OCI-M2 (cell line): Measurements from ENCODE around the gene R3HDM2.
"Not testable (repeated sequence)": the region's sequence is repeated elsewhere in the genome, so short reads cannot be mapped to it uniquely, and the experiment has no call there.

Experiments used
- DNase-seq: peaks from one replicate; lab custom pipeline; 2025; ENCODE audit not compliant: unreplicated experiment; lab: John Stamatoyannopoulos, UW

R3HDM2 gene

GRCh38 chr12:57336299-57336698, 94.5 kb downstream of the R3HDM2 start:
- not testable (repeated sequence) for DNase-seq

GRCh38 chr12:57334219-57334618, 96.6 kb downstream of the R3HDM2 start:
- no peak for DNase-seq

GRCh38 chr12:57332646-57333312, 98.1 kb downstream of the R3HDM2 start:
- no peak for DNase-seq

GRCh38 chr12:57330992-57331391, 99.9 kb downstream of the R3HDM2 start:
- no peak for DNase-seq

- no peak for DNase-seq
These were observed 101.6 kb downstream of the R3HDM2 start for GRCh38 chr12:57329219-57329618.

- DNase-seq: no peak
These were observed 105.4 kb downstream of the R3HDM2 start for GRCh38 chr12:57325395-57325794.

- DNase-seq: no peak
These were observed 107.4 kb downstream of the R3HDM2 start for GRCh38 chr12:57323416-57323815.

GRCh38 chr12:57320639-57321038, 110.2 kb downstream of the R3HDM2 start:
- DNase-seq: no peak

GRCh38 chr12:57319678-57320469, 111.0 kb downstream of the R3HDM2 start:
- DNase-seq: no peak

- no peak for DNase-seq
These were observed 115.2 kb downstream of the R3HDM2 start for GRCh38 chr12:57315681-57316080.

- not testable (repeated sequence) for DNase-seq
These were observed 118.6 kb downstream of the R3HDM2 start for GRCh38 chr12:57312287-57312686.

- no peak for DNase-seq
These were observed 121.4 kb downstream of the R3HDM2 start for GRCh38 chr12:57309420-57309819.

GRCh38 chr12:57300961-57301584, 129.8 kb downstream of the R3HDM2 start:
- no peak for DNase-seq

- DNase-seq: no peak
These were observed 131.3 kb downstream of the R3HDM2 start for GRCh38 chr12:57299514-57300016.

- DNase-seq: no peak
These were observed 134.6 kb downstream of the R3HDM2 start for GRCh38 chr12:57296291-57296690.

- DNase-seq: not testable (repeated sequence)
These were observed 148.8 kb downstream of the R3HDM2 start for GRCh38 chr12:57282073-57282472.

- DNase-seq: no peak
These were observed 150.4 kb downstream of the R3HDM2 start for GRCh38 chr12:57280211-57281062.

- DNase-seq: no peak
These were observed 152.1 kb downstream of the R3HDM2 start for GRCh38 chr12:57278465-57279381.

GRCh38 chr12:57276935-57277563, 153.8 kb downstream of the R3HDM2 start:
- no peak for DNase-seq
